Right lobe of liver (tissue), 6 donors: ENCODE results near the gene PIP4K2B. TPM values are rescaled to one million over a fixed set of nuclear protein-coding genes. Genes with fewer than 3 reads are reported as not detected.

Experiments
- ATAC-seq, 4 donors: fragments of 200-7000 bp; cut with Tn5 transposase; one replicate each; pipeline ENCODE4 v1.9.1; 2020; ENCODE audit warnings: mild to moderate bottlenecking in 4 of 4, moderate library complexity in 4 of 4
- DNase-seq, 3 donors: peaks; one replicate each; pipeline ENCODE4 v3.0.0-alpha.2; 2020
- H3K27ac ChIP-seq, 3 donors: fragments of 200-600 bp; one replicate each; pipeline ENCODE4 v1.8.0; 2022
- H3K27me3 ChIP-seq, 2 donors: fragments of 200-600 bp; one replicate each; pipeline ENCODE4 v1.8.0; 2022
- H3K36me3 ChIP-seq, 4 donors: fragments of 200-600 bp; sonication (generic) in 1 of 4; one replicate each; pipeline versions ENCODE4 v1.5.1 to v1.8.0; 2017 to 2022; ENCODE audit warnings: control low read depth in 1 of 4
- H3K4me1 ChIP-seq, 4 donors: fragments of 200-600 bp; sonication (generic) in 1 of 4; one replicate each; pipeline versions ENCODE4 v1.5.1 to v1.8.0; 2017 to 2022; ENCODE audit warnings: control low read depth in 1 of 4
- H3K4me3 ChIP-seq, 3 donors: fragments of 200-600 bp; one replicate each; pipeline ENCODE4 v1.8.0; 2022
- H3K9me3 ChIP-seq, 4 donors: fragments of 200-600 bp; sonication (generic) in 1 of 4; one replicate each; pipeline versions ENCODE4 v1.5.1 to v1.8.0; 2017 to 2022; ENCODE audit warnings: control low read depth in 1 of 4
- CTCF ChIP-seq, 4 donors: fragments of 200-600 bp in 3 of 4; fragments of 450-650 bp in 1 of 4; IDR thresholded peaks; one replicate each; pipeline versions ENCODE4 v1.5.1 to v1.8.0; 2016 to 2022; ENCODE audit warnings: antibody characterized with exemption in 4 of 4, mild to moderate bottlenecking in 2 of 4
- POLR2A ChIP-seq: fragments of 450-650 bp; IDR thresholded peaks from one replicate; pipeline ENCODE4 v1.6.1; 2017; ENCODE audit warnings: antibody characterized with exemption, mild to moderate bottlenecking
- whole genome bisulfite sequencing: methylation state at CpG from one replicate; pipeline ENCODE4 v1.1.6; 2018; ENCODE audit warnings: low coverage, low lambda C conversion rate; ENCODE audit not compliant: insufficient coverage; ENCODE audit errors: missing lambda C conversion rate; 5-methylcytosine and 5-hydroxymethylcytosine counted together
- intact Hi-C, 2 donors: fragments of 100-400 bp; cut with DNase I; formaldehyde crosslinking; loops; one replicate each; pipeline versions ENCODE4 v1.11.2 to v1.14.1; 2022
- total RNA-seq, 6 experiments: library from RNA; depleted of rRNA in 2 of 6; stranded (reverse); fragments of >200 nt in 2 of 6; fragmentation: NEBNext Ultra II Directional in 3 of 6; extraction: Animal tissue kit (Norgen Biotek cat#: 25700) in 3 of 6; gene quantifications; one replicate each; pipeline versions ENCODE4 v1.1.0 to v1.2.4, GENCODE V29; 2016 to 2023
- donor health status: DM: no; HTN: yes; CAD: no.
- donor health status: DM: no; HTN: no; CAD: no.
- donor health status: DM: no; HTN: no; CAD: no.
- donor health status: DM: no; HTN: yes; CAD: no.
- donor health status: DM: no; HTN: yes; CAD: no.

Gene PIP4K2B
- total RNA-seq, 6 experiments from 2014 or later: 11.5 to 19.5 (median 15.4) TPM

- no peak for TF ChIP-seq CTCF (IDR thresholded peaks at IDR 0.05)
- no peak for TF ChIP-seq POLR2A
- intact Hi-C loops: no loop called here
- ATAC-seq (peak; percentile 14 to 32 (median 18)), DNase-seq (peak in 2 of 3 donors; percentile 63 to 74)
- H3K4me1 ChIP-seq: peaks cover 0 to 26% (median 7%) of the 10 kb centered on the region in 4 donors
- H3K27me3 ChIP-seq: no peaks in the 10 kb centered on the region
- no peaks in the 10 kb centered on the region for H3K9me3 ChIP-seq
- peaks cover 3 to 28% (median 11%) of the 10 kb centered on the region in 4 donors for H3K36me3 ChIP-seq
- H3K4me3 ChIP-seq: peak overlapping the region; percentile 87 to 96 (median 87)
- peak overlapping the region; percentile 76 to 100 (median 96) for H3K27ac ChIP-seq
- 0% methylated on average over 19 of the region's 53 CpGs for WGBS
These were observed 499 bp downstream of the PIP4K2B start for GRCh38 chr17:38798614-38799500.

GRCh38 chr17:38797828-38798227 is 1.5 kb downstream of the PIP4K2B start:
- intact Hi-C loops: no loop called here
- Histone ChIP-seq H3K27ac (no peak overlapping the region), H3K4me1 (peaks cover 0 to 26% (median 7%) of the 10 kb centered on the region in 4 donors), H3K4me3 (peak overlapping the region in 2 of 3 donors; percentile 87), H3K9me3 (no peaks in the 10 kb centered on the region), H3K27me3 (no peaks in the 10 kb centered on the region), H3K36me3 (peaks cover 0 to 18% (median 8%) of the 10 kb centered on the region in 4 donors)
- DNase-seq (no peak), ATAC-seq (no peak)
- WGBS: 80% methylated on average over 2 of the region's 6 CpGs
- TF ChIP-seq POLR2A (no peak), CTCF (IDR thresholded peaks at IDR 0.05) (no peak)

GRCh38 chr17:38797158-38797490 is 2.2 kb downstream of the PIP4K2B start:
- H3K27ac ChIP-seq: no peak overlapping the region

GRCh38 chr17:38796451-38797157 is 2.8 kb downstream of the PIP4K2B start:
- DNase-seq (no peak), ATAC-seq (no peak)
- intact Hi-C loops: no loop called here
- Histone ChIP-seq H3K27ac (no peak overlapping the region), H3K9me3 (no peaks in the 10 kb centered on the region), H3K27me3 (no peaks in the 10 kb centered on the region), H3K4me3 (no peak overlapping the region), H3K36me3 (peaks cover 0 to 6% (median 1%) of the 10 kb centered on the region in 4 donors), H3K4me1 (peaks cover 0 to 26% (median 7%) of the 10 kb centered on the region in 4 donors)
- WGBS: 70% methylated on average over 3 of the region's 5 CpGs
- TF ChIP-seq POLR2A (no peak), CTCF (IDR thresholded peaks at IDR 0.05) (no peak)

More at GRCh38 chr17:38797158-38797490, 2.2 kb downstream of the PIP4K2B start:
- TF ChIP-seq POLR2A (no peak), CTCF (IDR thresholded peaks at IDR 0.05) (no peak)
- H3K9me3 ChIP-seq: no peaks in the 10 kb centered on the region
- peaks cover 0 to 26% (median 7%) of the 10 kb centered on the region in 4 donors for H3K4me1 ChIP-seq
- ATAC-seq (no peak), DNase-seq (no peak)
- no peaks in the 10 kb centered on the region for H3K27me3 ChIP-seq
- 85% methylated on average over 4 of the region's 5 CpGs for WGBS
- H3K36me3 ChIP-seq: peaks cover 0 to 11% (median 4%) of the 10 kb centered on the region in 4 donors
- intact Hi-C loops: no loop called here
- H3K4me3 ChIP-seq: no peak overlapping the region
